ENCODE results near the gene AGXT. TPM values are rescaled to one million over a fixed set of nuclear protein-coding genes. Genes with fewer than 3 reads are reported as not detected.

AGXT gene
- total RNA-seq, 4 donors from 2014 or later = not detected

DNA sequence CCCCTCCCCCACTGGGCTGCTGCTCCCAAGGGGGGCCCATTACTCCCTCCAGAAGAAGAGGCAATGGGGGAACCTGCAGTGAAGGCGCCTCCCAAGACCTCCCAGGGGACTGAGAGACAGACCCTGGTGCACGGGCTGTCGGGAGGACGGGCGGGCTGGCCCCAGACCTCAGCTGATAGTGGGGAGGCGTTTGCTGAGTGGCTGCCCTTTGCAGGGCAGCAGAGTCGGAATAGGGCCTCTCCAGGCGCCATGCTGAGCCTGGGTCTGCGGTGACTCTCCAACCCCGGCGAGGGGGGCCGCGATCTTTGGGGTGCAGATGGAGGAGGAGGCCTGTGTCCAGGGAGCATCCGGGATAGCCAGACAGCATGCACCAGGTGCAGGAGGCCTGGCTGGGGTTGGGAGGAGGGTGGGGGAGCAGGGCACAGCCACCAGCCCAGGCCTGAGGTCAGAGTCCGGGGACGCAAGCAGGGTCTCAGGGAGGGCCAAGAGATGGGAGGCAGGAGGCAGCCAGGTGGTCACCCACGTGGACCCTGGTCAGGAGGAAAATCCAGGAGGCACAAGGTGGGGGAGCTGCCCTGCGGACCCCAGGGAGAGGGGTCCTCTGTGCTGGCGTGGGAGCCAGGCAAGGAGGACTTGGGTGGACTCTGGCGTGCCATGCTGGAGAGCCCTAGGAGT lies 48.5 kb downstream of the AGXT start:
- H3K4me3 ChIP-seq = no peak overlapping the region
- TF ChIP-seq CTCF (IDR thresholded peaks at IDR 0.05) (no peak), POLR2AphosphoS5 (IDR thresholded peaks at IDR 0.05) (no peak), EP300 (IDR thresholded peaks at IDR 0.05) (no peak), POLR2A (IDR thresholded peaks at IDR 0.05) (no peak)
- no peaks in the 10 kb centered on the region for H3K36me3 ChIP-seq
- WGBS, 2 donors (ENCODE audit: low coverage in 1 of 2) = 100% methylated on average over 1 of the region's 20 CpGs; no CpG with 5 or more reads in 1 of the 2 donors
- H3K27me3 ChIP-seq = peaks cover 52% of the 10 kb centered on the region
- H3K9me3 ChIP-seq = no peaks in the 10 kb centered on the region
- peak overlapping the region in 2 of 4 donors; percentile 19 to 42 for H3K27ac ChIP-seq
- ATAC-seq = no peak
- H3K4me1 ChIP-seq = peaks cover 0 to 41% (median 13%) of the 10 kb centered on the region in 3 donors

DNA sequence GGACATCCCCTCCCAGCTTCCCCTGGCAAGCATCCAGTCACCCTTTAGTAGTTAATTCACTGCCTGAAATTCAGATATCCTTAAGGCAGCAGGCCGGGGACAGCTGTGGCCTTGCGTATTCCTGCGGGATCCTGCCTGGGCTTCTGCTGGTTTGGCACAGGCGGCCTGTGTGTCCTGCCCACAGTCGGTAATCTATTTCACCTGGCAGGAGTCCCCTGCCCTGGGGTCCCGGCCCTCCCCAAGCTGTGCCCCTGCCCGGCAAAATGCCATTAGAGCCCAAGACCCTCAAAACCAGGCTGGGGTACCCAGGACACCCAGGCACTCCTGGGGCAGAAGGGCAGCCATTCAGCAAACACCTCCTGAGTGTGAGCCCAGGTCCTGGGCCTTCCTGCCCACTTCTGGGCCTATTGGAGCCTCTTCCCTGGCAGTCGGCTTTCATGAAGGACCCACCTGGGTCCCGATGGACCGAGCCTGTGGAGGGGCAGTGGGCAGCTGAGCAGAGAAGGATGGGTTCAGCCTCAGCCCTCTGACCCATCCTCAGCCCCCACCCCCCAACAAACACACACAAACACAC lies 49.1 kb downstream of the AGXT start:
- no peak for ATAC-seq
- Histone ChIP-seq H3K4me3 (no peak overlapping the region), H3K9me3 (no peaks in the 10 kb centered on the region), H3K27me3 (peaks cover 52% of the 10 kb centered on the region), H3K36me3 (no peaks in the 10 kb centered on the region), H3K4me1 (peaks cover 0 to 41% (median 13%) of the 10 kb centered on the region in 3 donors), H3K27ac (no peak overlapping the region)
- TF ChIP-seq POLR2AphosphoS5 (IDR thresholded peaks at IDR 0.05) = no peak
- TF ChIP-seq CTCF (IDR thresholded peaks at IDR 0.05) = no peak
- no peak for TF ChIP-seq EP300 (IDR thresholded peaks at IDR 0.05)
- no peak for TF ChIP-seq POLR2A (IDR thresholded peaks at IDR 0.05)
- 80% methylated on average over 1 of the region's 10 CpGs; no CpG with 5 or more reads in 1 of the 2 donors for whole genome bisulfite sequencing, 2 donors (ENCODE audit: low coverage in 1 of 2)

GRCh38 chr2:240918258-240919091 lies 49.9 kb downstream of the AGXT start:
- ATAC-seq = no peak
- Histone ChIP-seq H3K27ac (no peak overlapping the region), H3K36me3 (no peaks in the 10 kb centered on the region), H3K4me3 (no peak overlapping the region), H3K27me3 (peaks cover 49% of the 10 kb centered on the region), H3K4me1 (peaks cover 0 to 37% (median 13%) of the 10 kb centered on the region in 3 donors), H3K9me3 (no peaks in the 10 kb centered on the region)
- TF ChIP-seq POLR2A (IDR thresholded peaks at IDR 0.05) (no peak), EP300 (IDR thresholded peaks at IDR 0.05) (no peak), CTCF (IDR thresholded peaks at IDR 0.05) (no peak)
- 90% methylated on average over 2 of the region's 36 CpGs; no CpG with 5 or more reads in 1 of the 2 donors for WGBS, 2 donors (ENCODE audit: low coverage in 1 of 2)

DNA sequence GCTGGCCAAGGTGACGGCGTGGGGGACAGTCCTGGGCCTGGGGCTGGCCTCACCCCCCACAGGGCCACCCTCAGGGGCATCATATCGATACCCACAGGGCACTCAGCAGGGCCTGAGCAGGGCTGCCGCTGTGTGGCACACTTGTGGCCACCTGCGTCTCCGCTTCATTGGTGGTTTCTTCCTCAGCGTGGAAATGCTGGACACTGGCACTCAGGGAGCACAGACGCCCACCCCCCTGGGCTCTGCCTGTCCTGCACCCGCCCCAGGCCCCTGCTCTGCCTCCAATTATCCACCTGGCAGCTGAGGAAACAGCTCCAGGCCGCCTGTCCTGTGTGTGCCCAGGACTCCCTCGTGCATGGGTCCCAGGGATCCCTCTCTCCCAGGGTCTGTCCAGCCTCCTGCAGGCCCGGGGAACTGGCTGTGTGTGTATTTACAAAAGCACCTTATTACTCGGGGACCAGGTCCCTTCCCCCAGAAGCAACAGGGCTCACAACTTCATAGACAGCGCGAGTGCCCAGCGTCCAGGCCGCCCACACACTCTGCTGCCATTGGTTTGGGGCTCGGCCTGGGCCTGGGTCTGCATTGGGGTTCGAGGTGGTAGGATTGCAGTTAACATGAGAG lies 50.6 kb downstream of the AGXT start:
- TF ChIP-seq POLR2A (IDR thresholded peaks at IDR 0.05) (no peak), POLR2AphosphoS5 (IDR thresholded peaks at IDR 0.05) (no peak), CTCF (IDR thresholded peaks at IDR 0.05) (no peak), EP300 (IDR thresholded peaks at IDR 0.05) (no peak)
- no peak for ATAC-seq
- peaks cover 0 to 29% (median 7%) of the 10 kb centered on the region in 3 donors for H3K4me1 ChIP-seq
- H3K9me3 ChIP-seq = no peaks in the 10 kb centered on the region
- H3K27ac ChIP-seq = no peak overlapping the region
- H3K4me3 ChIP-seq = no peak overlapping the region
- H3K36me3 ChIP-seq = no peaks in the 10 kb centered on the region
- 81% methylated on average over 6 of the region's 19 CpGs; no CpG with 5 or more reads in 1 of the 2 donors for WGBS, 2 donors (ENCODE audit: low coverage in 1 of 2)
- H3K27me3 ChIP-seq = peaks cover 41% of the 10 kb centered on the region
